ENCODE results near the gene LRRC45. TPM values are rescaled to one million over a fixed set of nuclear protein-coding genes. Genes with fewer than 3 reads are reported as not detected.

Gene LRRC45
- total RNA-seq, 1 experiment from 2014 or later, result 40.1 TPM

GRCh38 chr17:82055023-82055964, 32.2 kb downstream of the LRRC45 start:
- peaks cover 11 to 52% of the 10 kb centered on the region in 2 experiments; a peak in 3 of 4 replicates for H3K36me3 ChIP-seq (ENCODE audit: control insufficient read depth in 1 of 2, insufficient read depth in 2 of 2, low read length in 2 of 2)
- no peak for ATAC-seq
- no peak overlapping the region for H3K9ac ChIP-seq (ENCODE audit: low read length)
- peaks cover 36% of the 10 kb centered on the region for H3K79me2 ChIP-seq (ENCODE audit: insufficient read depth, low read length)
- no peak overlapping the region for H3K4me2 ChIP-seq (ENCODE audit: low read length)
- no peak overlapping the region for H2AFZ ChIP-seq (ENCODE audit: low read depth, low read length, poor library complexity, severe bottlenecking)
- peak; percentile 70 for TF ChIP-seq TCF7L2 (IDR thresholded peaks at IDR 0.05; ENCODE audit: borderline replicate concordance, extremely low read depth, insufficient read depth, insufficient read length)
- no peak for TF ChIP-seq EZH2phosphoT487 (IDR thresholded peaks at IDR 0.05; ENCODE audit: borderline replicate concordance)
- H4K20me1 ChIP-seq (ENCODE audit: insufficient read depth), result no peaks in the 10 kb centered on the region; the same call in 1 of the 2 replicates
- H3K4me1 ChIP-seq (ENCODE audit: control insufficient read depth in 1 of 2, insufficient read depth in 2 of 2, low read length in 2 of 2), result peaks cover 10 to 30% of the 10 kb centered on the region in 2 experiments; a peak in 3 of 4 replicates
- no TSS peak for BruUV-seq (replicated peaks)
- H3K27ac ChIP-seq (ENCODE audit: low read depth, low read length), result peak overlapping the region; percentile 50; the same call in 1 of the 2 replicates
- ChIA-PET POLR2A (no interaction called here), CTCF (no interaction called here), RAD21 (ENCODE audit: low non-redundant PET in 1 of 2, low total read pairs in 2 of 2, uncharacterized antibody in 2 of 2, unreplicated experiment in 2 of 2) (no interaction called here)
- no peak for DNase-seq (ENCODE audit: low read depth, low spot score)
- intact Hi-C loops (cut with micrococcal nuclease), result no loop called here
- H3K9me3 ChIP-seq (ENCODE audit: control insufficient read depth in 1 of 2, insufficient read depth in 1 of 2, low read depth in 1 of 2, low read length in 2 of 2), result no peaks in the 10 kb centered on the region
- H3K4me3 ChIP-seq (replicated peaks in 1 of 2; ENCODE audit: low read depth in 1 of 2, low read length in 2 of 2), result no peak overlapping the region
- no peaks in the 10 kb centered on the region for H3K9me2 ChIP-seq (ENCODE audit: insufficient read depth)
- no peaks in the 10 kb centered on the region for H3K27me3 ChIP-seq (ENCODE audit: insufficient read depth, low read length)

GRCh38 chr17:82055965-82056728, 33.0 kb downstream of the LRRC45 start:
- intact Hi-C loops (cut with micrococcal nuclease), result no loop called here
- H3K4me2 ChIP-seq (ENCODE audit: low read length), result no peak overlapping the region
- no peak overlapping the region for H3K9ac ChIP-seq (ENCODE audit: low read length)
- ChIA-PET CTCF (interaction anchor here (0.9 kb wide), 1 partner anchor 19 kb away, joined by 3 read pairs; the partner anchor contains the start of gene DCXR), POLR2A (no interaction called here), RAD21 (ENCODE audit: low non-redundant PET in 1 of 2, low total read pairs in 2 of 2, uncharacterized antibody in 2 of 2, unreplicated experiment in 2 of 2) (no interaction called here)
- peaks cover 27% of the 10 kb centered on the region for H3K79me2 ChIP-seq (ENCODE audit: insufficient read depth, low read length)
- H3K27me3 ChIP-seq (ENCODE audit: insufficient read depth, low read length), result no peaks in the 10 kb centered on the region
- H2AFZ ChIP-seq (ENCODE audit: low read depth, low read length, poor library complexity, severe bottlenecking), result no peak overlapping the region
- H4K20me1 ChIP-seq (ENCODE audit: insufficient read depth), result no peaks in the 10 kb centered on the region; the same call in 1 of the 2 replicates
- H3K9me3 ChIP-seq (ENCODE audit: control insufficient read depth in 1 of 2, insufficient read depth in 1 of 2, low read depth in 1 of 2, low read length in 2 of 2), result no peaks in the 10 kb centered on the region
- no peak for DNase-seq (ENCODE audit: low read depth, low spot score)
- no TSS peak for BruUV-seq (replicated peaks)
- no peak for ATAC-seq
- peaks cover 14 to 60% of the 10 kb centered on the region in 2 experiments for H3K36me3 ChIP-seq (ENCODE audit: control insufficient read depth in 1 of 2, insufficient read depth in 2 of 2, low read length in 2 of 2)
- H3K27ac ChIP-seq (ENCODE audit: low read depth, low read length), result peak overlapping the region; percentile 36; the same call in 1 of the 2 replicates
- no peaks in the 10 kb centered on the region for H3K9me2 ChIP-seq (ENCODE audit: insufficient read depth)
- H3K4me3 ChIP-seq (replicated peaks in 1 of 2; ENCODE audit: low read depth in 1 of 2, low read length in 2 of 2), result no peak overlapping the region
- H3K4me1 ChIP-seq (ENCODE audit: control insufficient read depth in 1 of 2, insufficient read depth in 2 of 2, low read length in 2 of 2), result peaks cover 7 to 24% of the 10 kb centered on the region in 2 experiments; a peak in 3 of 4 replicates
- TF ChIP-seq RAD21 (IDR thresholded peaks at IDR 0.05; ENCODE audit: low read depth) (no peak), SP1 (IDR thresholded peaks at IDR 0.05; ENCODE audit: low read depth) (no peak), ZBTB33 (IDR thresholded peaks at IDR 0.05; ENCODE audit: extremely low read depth, insufficient replicate concordance, low read length) (no peak), ZFX (IDR thresholded peaks at IDR 0.05) (no peak), REST (IDR thresholded peaks at IDR 0.05; ENCODE audit: low read depth) (no peak), ATF3 (IDR thresholded peaks at IDR 0.05) (no peak), EGR1 (IDR thresholded peaks at IDR 0.05; ENCODE audit: low read depth) (no peak)
